Measurements from ENCODE around the gene DYNLL2. TPM values are rescaled to one million over a fixed set of nuclear protein-coding genes. Genes with fewer than 3 reads are reported as not detected.

Gene DYNLL2
- polyA plus RNA-seq, 3 donors, result 0.30 to 9.9 (median 0.42) TPM

- H3K27ac ChIP-seq (ENCODE audit: low read depth in 1 of 2, low read length in 2 of 2), result peak overlapping the region; percentile 51 to 89
- peak; percentile 62 to 76 (median 66) for DNase-seq
- peak overlapping the region; percentile 88 for H3K9ac ChIP-seq (ENCODE audit: insufficient read depth, low read length, poor library complexity, severe bottlenecking)
- peak overlapping the region; percentile 60 for H2AFZ ChIP-seq (ENCODE audit: insufficient read depth, low read depth, low read length, poor library complexity, severe bottlenecking)
- no peaks in the 10 kb centered on the region for H3K27me3 ChIP-seq (ENCODE audit: control insufficient read depth in 2 of 2, insufficient read depth in 2 of 2, low read length in 2 of 2)
- peak overlapping the region; percentile 88 for H3K4me3 Mint-ChIP-seq
- peaks cover 18 to 23% of the 10 kb centered on the region in 2 donors for H3K4me1 ChIP-seq (ENCODE audit: control insufficient read depth in 1 of 2, insufficient read depth in 2 of 2, low read length in 2 of 2)
- H3K4me1 Mint-ChIP-seq, result peaks cover 28% of the 10 kb centered on the region
- H3K27ac Mint-ChIP-seq, result peak overlapping the region; percentile 51 to 93 (median 83)
- under 1% methylated on average over 92 of the region's 92 CpGs for WGBS (ENCODE audit: insufficient coverage)
- intact Hi-C loops (cut with micrococcal nuclease), result loop anchor here (5.0 to 10.0 kb wide), 3 partner anchors 76 to 996 kb away; partner anchors contain the start of genes MRPS23 (in 2 of the 2), SRSF1 (in 2 of the 2) and AKAP1 (in 1 of the 2)
- peaks cover 53% of the 10 kb centered on the region for H4K20me1 ChIP-seq (ENCODE audit: insufficient read depth, low read length)
- no peaks in the 10 kb centered on the region for H3K9me3 ChIP-seq (replicated peaks in 1 of 2; ENCODE audit: control insufficient read depth in 1 of 2, insufficient read depth in 1 of 2, low read length in 2 of 2)
- peaks cover 53% of the 10 kb centered on the region for H3K79me2 ChIP-seq (ENCODE audit: insufficient read depth, low read length)
- H3K9me3 Mint-ChIP-seq, result no peaks in the 10 kb centered on the region
- TF ChIP-seq CTCF (IDR thresholded peaks at IDR 0.05), result no peak
- peak overlapping the region; percentile 79 for H3K4me2 ChIP-seq (replicated peaks; ENCODE audit: extremely low read depth, low read length, poor library complexity, severe bottlenecking)
- peaks cover 26 to 39% of the 10 kb centered on the region in 2 donors for H3K36me3 ChIP-seq (replicated peaks in 1 of 2; ENCODE audit: control insufficient read depth in 1 of 2, insufficient read depth in 2 of 2, low read length in 2 of 2)
- H3K36me3 Mint-ChIP-seq, result peaks cover 24 to 25% of the 10 kb centered on the region in 2 donors
- H3K4me3 ChIP-seq (replicated peaks in 1 of 3; ENCODE audit: low read depth in 2 of 3, low read length in 3 of 3), result peak overlapping the region; percentile 70 to 86 (median 78)
- peaks cover 0 to 11% (median 1%) of the 10 kb centered on the region in 3 donors for H3K27me3 Mint-ChIP-seq (ENCODE audit: low read depth in 3 of 3)
Measured at GRCh38 chr17:58083491-58084316, 485 bp downstream of the DYNLL2 start.

- Histone ChIP-seq H3K9me3 (replicated peaks in 1 of 2; ENCODE audit: control insufficient read depth in 1 of 2, insufficient read depth in 1 of 2, low read length in 2 of 2) (no peaks in the 10 kb centered on the region), H3K79me2 (ENCODE audit: insufficient read depth, low read length) (peaks cover 58% of the 10 kb centered on the region), H4K20me1 (ENCODE audit: insufficient read depth, low read length) (peaks cover 60% of the 10 kb centered on the region), H2AFZ (ENCODE audit: insufficient read depth, low read depth, low read length, poor library complexity, severe bottlenecking) (peak overlapping the region; percentile 60), H3K9ac (ENCODE audit: insufficient read depth, low read length, poor library complexity, severe bottlenecking) (peak overlapping the region; percentile 88), H3K4me2 (replicated peaks; ENCODE audit: extremely low read depth, low read length, poor library complexity, severe bottlenecking) (peak overlapping the region; percentile 79), H3K4me3 (replicated peaks in 1 of 3; ENCODE audit: low read depth in 2 of 3, low read length in 3 of 3) (peak overlapping the region; percentile 70 to 86 (median 78)), H3K27me3 (ENCODE audit: control insufficient read depth in 2 of 2, insufficient read depth in 2 of 2, low read length in 2 of 2) (no peaks in the 10 kb centered on the region), H3K4me1 (ENCODE audit: control insufficient read depth in 1 of 2, insufficient read depth in 2 of 2, low read length in 2 of 2) (peaks cover 18 to 23% of the 10 kb centered on the region in 2 donors), H3K36me3 (replicated peaks in 1 of 2; ENCODE audit: control insufficient read depth in 1 of 2, insufficient read depth in 2 of 2, low read length in 2 of 2) (peaks cover 34 to 46% of the 10 kb centered on the region in 2 donors), H3K27ac (ENCODE audit: low read depth in 1 of 2, low read length in 2 of 2) (peak overlapping the region; percentile 33 to 89)
- Mint-ChIP-seq H3K27ac (peak overlapping the region; percentile 51 to 93 (median 83)), H3K9me3 (no peaks in the 10 kb centered on the region), H3K36me3 (peaks cover 31 to 32% of the 10 kb centered on the region in 2 donors), H3K4me1 (peaks cover 28% of the 10 kb centered on the region), H3K27me3 (ENCODE audit: low read depth in 3 of 3) (peaks cover 0 to 7% (median 1%) of the 10 kb centered on the region in 3 donors), H3K4me3 (peak overlapping the region; percentile 88)
- no peak for TF ChIP-seq CTCF (IDR thresholded peaks at IDR 0.05)
- intact Hi-C loops (cut with micrococcal nuclease), result loop anchor here (5.0 to 10.0 kb wide), 3 partner anchors 77 to 997 kb away; partner anchors contain the start of genes MRPS23 (in 2 of the 2), SRSF1 (in 2 of the 2) and AKAP1 (in 1 of the 2)
- no peak for DNase-seq
- WGBS (ENCODE audit: insufficient coverage), result 0% methylated on average over 4 of the region's 7 CpGs
Measured at GRCh38 chr17:58084317-58084981, 1.2 kb downstream of the DYNLL2 start.

Data from CD14-positive monocyte (primary cell).